Measurements from ENCODE around the gene OLIG1. TPM values are rescaled to one million over a fixed set of nuclear protein-coding genes. Genes with fewer than 3 reads are reported as not detected.

Gene OLIG1
- total and polyA plus RNA-seq, 10 donors: 0.02 to 1.8 (median 0.58) TPM; not detected in 2

GRCh38 chr21:33033961-33034413 is 36.0 kb upstream of the OLIG1 start:
- H3K4me3 ChIP-seq: no peak overlapping the region
- no peak overlapping the region for H3K27ac ChIP-seq
- TF ChIP-seq, protein P1, sequence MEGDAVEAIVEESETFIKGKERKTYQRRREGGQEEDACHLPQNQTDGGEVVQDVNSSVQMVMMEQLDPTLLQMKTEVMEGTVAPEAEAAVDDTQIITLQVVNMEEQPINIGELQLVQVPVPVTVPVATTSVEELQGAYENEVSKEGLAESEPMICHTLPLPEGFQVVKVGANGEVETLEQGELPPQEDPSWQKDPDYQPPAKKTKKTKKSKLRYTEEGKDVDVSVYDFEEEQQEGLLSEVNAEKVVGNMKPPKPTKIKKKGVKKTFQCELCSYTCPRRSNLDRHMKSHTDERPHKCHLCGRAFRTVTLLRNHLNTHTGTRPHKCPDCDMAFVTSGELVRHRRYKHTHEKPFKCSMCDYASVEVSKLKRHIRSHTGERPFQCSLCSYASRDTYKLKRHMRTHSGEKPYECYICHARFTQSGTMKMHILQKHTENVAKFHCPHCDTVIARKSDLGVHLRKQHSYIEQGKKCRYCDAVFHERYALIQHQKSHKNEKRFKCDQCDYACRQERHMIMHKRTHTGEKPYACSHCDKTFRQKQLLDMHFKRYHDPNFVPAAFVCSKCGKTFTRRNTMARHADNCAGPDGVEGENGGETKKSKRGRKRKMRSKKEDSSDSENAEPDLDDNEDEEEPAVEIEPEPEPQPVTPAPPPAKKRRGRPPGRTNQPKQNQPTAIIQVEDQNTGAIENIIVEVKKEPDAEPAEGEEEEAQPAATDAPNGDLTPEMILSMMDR (IDR thresholded peaks at IDR 0.05 in 8 of 11, conservative IDR thresholded peaks at IDR 0.05 in 3 of 11): no peak
- TF ChIP-seq POLR2AphosphoS5 (IDR thresholded peaks at IDR 0.05) (no peak), POLR2A (IDR thresholded peaks at IDR 0.05) (no peak)
- intact Hi-C loops (cut with DNase I; ENCODE audit: low total_unique reads): no loop called here
- H3K9me3 ChIP-seq: no peaks in the 10 kb centered on the region
- WGBS, 5 donors: 60 to 89% (median 79%) methylated on average over 19 to 20 of the region's 20 CpGs
- no peaks in the 10 kb centered on the region for H3K36me3 ChIP-seq
- H3K4me1 ChIP-seq: peaks cover 5 to 38% (median 23%) of the 10 kb centered on the region in 6 donors
- peaks cover 5 to 78% (median 54%) of the 10 kb centered on the region in 7 donors for H3K27me3 ChIP-seq (replicated peaks in 1 of 7)
- no peak for DNase-seq

GRCh38 chr21:33035147-33035546 is 34.8 kb upstream of the OLIG1 start:
- Histone ChIP-seq H3K9me3 (no peaks in the 10 kb centered on the region), H3K4me1 (peaks cover 5 to 28% (median 14%) of the 10 kb centered on the region in 6 donors), H3K36me3 (no peaks in the 10 kb centered on the region), H3K4me3 (no peak overlapping the region), H3K27me3 (replicated peaks in 1 of 7) (peaks cover 0 to 67% (median 42%) of the 10 kb centered on the region in 7 donors), H3K27ac (no peak overlapping the region)
- WGBS, 5 donors: 70 to 100% (median 86%) methylated on average over 1 of the region's 1 CpG
- no peak for DNase-seq
- intact Hi-C loops (cut with DNase I; ENCODE audit: low total_unique reads): no loop called here
- TF ChIP-seq, protein P1 (IDR thresholded peaks at IDR 0.05 in 8 of 11, conservative IDR thresholded peaks at IDR 0.05 in 3 of 11): no peak
- no peak for TF ChIP-seq POLR2A (IDR thresholded peaks at IDR 0.05)
- no peak for TF ChIP-seq POLR2AphosphoS5 (IDR thresholded peaks at IDR 0.05)

DNA sequence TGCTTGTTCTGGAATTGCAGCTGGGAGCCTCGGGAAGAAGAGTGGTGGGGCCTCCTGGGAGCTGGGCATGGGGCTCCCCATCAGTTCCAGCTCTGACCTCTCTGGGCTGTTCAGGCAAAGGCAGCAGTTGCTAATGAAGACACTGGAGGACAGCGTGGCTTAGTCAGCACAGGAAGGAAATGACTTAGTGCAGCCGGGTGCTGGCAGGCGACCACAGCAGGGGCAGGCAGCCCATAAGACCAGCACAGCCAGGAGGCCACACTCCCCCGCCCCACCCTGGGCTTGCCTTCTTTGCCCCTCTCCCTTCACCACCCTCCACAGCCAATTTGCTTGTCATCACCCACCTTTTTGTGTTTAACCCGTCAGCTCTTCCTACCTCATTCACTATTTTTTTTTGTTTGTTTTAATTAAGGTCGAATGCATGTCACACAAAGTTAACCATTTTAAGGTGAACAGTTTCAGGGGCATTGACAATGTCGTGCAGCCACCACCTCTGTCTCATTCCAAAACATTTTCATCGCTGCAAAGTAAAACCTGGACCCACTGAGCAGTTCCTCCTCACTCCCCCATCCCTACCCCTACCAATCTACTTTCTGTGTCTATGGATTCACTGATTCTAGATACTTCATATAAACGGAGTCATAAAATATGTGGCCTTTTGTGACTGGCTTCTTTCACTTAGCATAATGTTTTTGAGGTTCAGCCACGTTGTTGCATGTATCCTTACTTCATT is 33.3 kb upstream of the OLIG1 start:
- H3K27ac ChIP-seq: peak overlapping the region in 5 of 8 donors; percentile 36 to 79 (median 68)
- peaks cover 0 to 64% (median 38%) of the 10 kb centered on the region in 7 donors for H3K27me3 ChIP-seq (replicated peaks in 1 of 7)
- H3K36me3 ChIP-seq: no peaks in the 10 kb centered on the region
- DNase-seq: peak; percentile 86
- intact Hi-C loops (cut with DNase I; ENCODE audit: low total_unique reads): no loop called here
- 9 to 19% (median 15%) methylated on average over 11 of the region's 11 CpGs for WGBS, 5 donors
- H3K4me1 ChIP-seq: peaks cover 5 to 28% (median 14%) of the 10 kb centered on the region in 6 donors
- no peak overlapping the region for H3K4me3 ChIP-seq
- TF ChIP-seq, protein P1 (IDR thresholded peaks at IDR 0.05 in 8 of 11, conservative IDR thresholded peaks at IDR 0.05 in 3 of 11): no peak
- TF ChIP-seq POLR2AphosphoS5 (IDR thresholded peaks at IDR 0.05): peak; percentile 44 to 75 (median 60)
- no peaks in the 10 kb centered on the region for H3K9me3 ChIP-seq

- Histone ChIP-seq H3K4me1 (peaks cover 5 to 28% (median 14%) of the 10 kb centered on the region in 6 donors), H3K27me3 (replicated peaks in 1 of 7) (peaks cover 0 to 63% (median 32%) of the 10 kb centered on the region in 7 donors), H3K27ac (peak overlapping the region in 1 of 8 donors; percentile 79), H3K36me3 (no peaks in the 10 kb centered on the region), H3K4me3 (no peak overlapping the region), H3K9me3 (no peaks in the 10 kb centered on the region)
- intact Hi-C loops (cut with DNase I; ENCODE audit: low total_unique reads): no loop called here
- 78 to 96% (median 83%) methylated on average over 3 of the region's 3 CpGs for WGBS, 5 donors
- TF ChIP-seq, protein P1 (IDR thresholded peaks at IDR 0.05 in 8 of 11, conservative IDR thresholded peaks at IDR 0.05 in 3 of 11): no peak
- TF ChIP-seq POLR2AphosphoS5 (IDR thresholded peaks at IDR 0.05) (no peak), POLR2A (IDR thresholded peaks at IDR 0.05) (no peak)
- no peak for DNase-seq
Measured at GRCh38 chr21:33037501-33037900, 32.4 kb upstream of the OLIG1 start.

Measured in spleen (tissue), 11 donors.